Stomach (tissue), 4 donors: ENCODE data around the gene MYRIP.

Experiments
- CTCF ChIP-seq, 7 experiments: fragments of 450-650 bp in 4 of 7; fragments of 200-600 bp in 3 of 7; sonication (generic) in 3 of 7; IDR thresholded peaks; one replicate each; pipeline ENCODE4 v1.5.1; 2016 to 2019; ENCODE audit warnings: antibody characterized with exemption in 7 of 7, control low read depth in 2 of 7, mild to moderate bottlenecking in 1 of 7
- EP300 ChIP-seq: sonication (generic); formaldehyde crosslinking; IDR thresholded peaks from one replicate; pipeline ENCODE4 v1.6.1; 2017; ENCODE audit warnings: antibody characterized with exemption
- POLR2A ChIP-seq, 4 donors: fragments of 450-650 bp; IDR thresholded peaks; one replicate each; pipeline ENCODE4 v1.6.1; 2016; ENCODE audit warnings: antibody characterized with exemption in 4 of 4, control low read depth in 2 of 4, mild to moderate bottlenecking in 1 of 4, moderate library complexity in 1 of 4
- POLR2AphosphoS5 ChIP-seq, 3 donors: sonication (generic); formaldehyde crosslinking; IDR thresholded peaks; one replicate each; pipeline ENCODE4 v1.6.1; 2016; ENCODE audit warnings: antibody characterized with exemption in 3 of 3

GRCh38 chr3:40228792-40229350, 419.5 kb downstream of the MYRIP start:
- TF ChIP-seq CTCF (IDR thresholded peaks at IDR 0.05) (no peak), POLR2AphosphoS5 (IDR thresholded peaks at IDR 0.05) (no peak), POLR2A (IDR thresholded peaks at IDR 0.05) (no peak), EP300 (no peak)
